LNCaP clone FGC (cell line): ENCODE data around the gene PCSK6.
"Not testable (repeated sequence)": the region's sequence is repeated elsewhere in the genome, so short reads cannot be mapped to it uniquely, and the experiment has no call there.

Experiments used
- DNase-seq: peaks from one replicate; pipeline ENCODE4 v3.0.0-alpha.2; 2011; ENCODE audit warnings: low read depth
- H3K4me3 ChIP-seq: 2 replicates; pipeline ENCODE4 v1.5.1; 2011; ENCODE audit warnings: mild to moderate bottlenecking, low read depth, low read length, control low read depth
- CTCF ChIP-seq: IDR thresholded peaks from 2 replicates; pipeline ENCODE4 v1.5.1; 2012; ENCODE audit warnings: mild to moderate bottlenecking; ENCODE audit not compliant: control insufficient read depth, insufficient read depth; ENCODE audit errors: extremely low read depth

The PCSK6 gene

GRCh38 chr15:101458158-101458900 lies 31.2 kb downstream of the PCSK6 start:
- H3K4me3 ChIP-seq, result no peak overlapping the region
- no peak for TF ChIP-seq CTCF

DNA sequence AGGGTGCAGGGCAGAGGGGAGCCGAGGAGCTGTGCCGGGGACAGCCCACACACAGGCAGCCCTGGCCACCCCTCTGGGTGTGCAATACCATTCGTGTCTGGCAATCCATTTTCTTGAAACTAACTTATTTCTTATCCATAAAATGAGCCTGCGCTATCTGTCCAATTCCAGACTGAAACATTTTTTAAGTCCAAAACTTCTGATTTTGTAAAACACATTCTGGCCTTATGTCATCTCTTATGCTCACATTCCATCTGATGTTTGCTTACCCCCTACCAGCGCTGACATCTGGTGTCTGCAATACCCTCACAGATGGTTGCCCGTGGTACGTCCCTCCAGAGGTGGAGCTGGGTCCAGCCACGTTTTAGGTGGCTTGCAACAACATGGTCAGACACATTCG lies 31.8 kb downstream of the PCSK6 start:
- no peak overlapping the region for H3K4me3 ChIP-seq
- DNase-seq, result no peak
- TF ChIP-seq CTCF, result no peak

More at GRCh38 chr15:101458158-101458900, 31.2 kb downstream of the PCSK6 start:
- DNase-seq, result no peak

DNA sequence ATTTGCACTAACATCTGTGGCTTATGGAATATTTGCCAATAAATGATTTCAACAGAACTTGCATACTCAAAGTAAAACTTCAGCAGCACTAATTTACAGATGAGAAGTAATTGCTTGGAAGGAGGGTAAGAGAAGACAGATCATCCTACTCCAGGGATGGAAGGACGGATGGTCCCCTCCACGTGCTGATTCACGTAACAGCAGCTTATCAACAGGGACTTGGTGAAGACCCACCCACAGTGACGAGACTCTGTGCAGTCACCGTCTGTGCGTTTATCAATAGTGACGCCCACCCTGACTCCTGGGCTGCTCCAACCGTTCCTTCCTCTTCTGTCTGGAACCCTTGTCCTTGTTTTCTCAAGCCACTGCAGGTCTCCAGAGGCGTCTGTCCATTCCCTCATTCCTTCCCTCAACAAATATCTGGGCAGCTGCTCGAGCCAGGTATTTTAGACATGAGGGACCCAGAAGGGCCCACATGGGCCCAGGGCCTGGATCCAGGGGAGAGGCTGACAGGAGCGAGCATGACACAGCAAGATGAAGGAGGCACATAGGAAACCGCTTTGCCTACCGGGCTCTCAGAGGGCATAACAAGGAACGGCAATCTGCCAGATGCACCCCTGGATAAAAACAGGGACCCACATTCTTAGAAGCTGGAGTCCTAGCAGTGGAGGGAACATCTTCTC lies 33.3 kb downstream of the PCSK6 start:
- H3K4me3 ChIP-seq, result no peak overlapping the region
- DNase-seq, result no peak
- no peak for TF ChIP-seq CTCF

DNA sequence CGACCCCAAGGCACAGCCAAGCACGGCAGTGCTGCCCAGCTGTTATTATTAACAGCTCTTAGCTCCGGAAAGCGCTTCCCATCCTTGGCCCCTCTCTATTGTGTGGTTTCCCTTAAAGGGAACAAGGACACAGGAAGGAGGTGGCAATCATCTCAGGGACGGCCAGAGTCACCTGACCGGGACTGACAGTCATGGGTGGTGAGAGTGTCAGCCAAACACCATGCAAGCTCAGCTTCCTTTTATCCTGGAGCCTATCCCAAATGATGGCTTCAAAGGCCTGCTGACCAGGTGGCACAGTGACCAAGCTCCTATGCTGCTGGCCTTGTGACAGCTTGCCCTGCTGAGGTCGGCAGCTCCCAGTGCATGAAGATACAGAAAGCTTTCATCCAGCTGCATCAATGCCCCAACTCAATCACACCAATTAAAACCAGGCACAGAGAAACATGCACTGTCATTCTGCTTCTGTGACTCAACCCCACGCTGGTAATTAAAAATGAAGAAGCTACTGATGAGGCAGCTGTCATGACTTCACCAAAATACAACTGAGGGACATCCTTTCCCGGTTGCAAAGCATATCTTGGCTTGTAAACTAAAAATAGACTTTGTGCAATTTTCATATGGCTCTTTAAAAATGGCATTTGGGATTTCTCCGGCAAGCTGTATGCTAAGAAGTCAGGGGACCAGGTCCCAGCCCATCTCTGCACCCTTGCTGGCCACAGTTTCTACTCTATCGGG lies 34.0 kb downstream of the PCSK6 start:
- TF ChIP-seq CTCF, result no peak
- no peak overlapping the region for H3K4me3 ChIP-seq
- DNase-seq, result no peak

- DNase-seq, H3K4me3 ChIP-seq: not testable (repeated sequence)
These were observed 34.7 kb downstream of the PCSK6 start for GRCh38 chr15:101454781-101455180.

DNA sequence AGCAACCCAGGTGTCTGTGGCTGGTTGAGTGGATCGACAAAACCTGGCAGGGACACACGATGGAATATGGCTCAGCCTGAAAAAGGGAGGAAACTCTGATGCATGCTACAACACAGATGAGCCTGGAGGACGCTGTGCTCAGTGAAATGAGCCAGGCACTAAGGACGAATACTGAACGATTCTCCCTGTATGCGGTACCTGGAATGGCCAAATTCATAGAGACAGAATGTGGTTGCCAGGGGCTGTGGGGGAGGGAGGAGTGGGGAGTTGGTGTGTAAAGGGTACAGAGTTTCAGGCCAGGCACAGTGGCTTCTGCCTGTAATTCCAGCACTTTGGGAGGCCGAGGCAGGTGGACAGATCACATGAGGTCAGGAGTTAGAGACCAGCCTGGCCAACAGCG lies 35.1 kb downstream of the PCSK6 start:
- no peak for TF ChIP-seq CTCF
- H3K4me3 ChIP-seq, result no peak overlapping the region
- DNase-seq, result no peak
